Measurements from ENCODE around the gene GALNT18.

- TF ChIP-seq POLR2A (IDR thresholded peaks at IDR 0.05): no peak
- TF ChIP-seq CTCF (IDR thresholded peaks at IDR 0.05): no peak
These were observed 58.4 kb downstream of the GALNT18 start for GRCh38 chr11:11563200-11563975.

Data from prostate gland (tissue), 2 donors.